PFSK-1 (cell line): Measurements from ENCODE around the gene GABPB1.

Experiments
- FOXP2 ChIP-seq: optimal IDR thresholded peaks from 2 replicates; pipeline ENCODE3; 2011; ENCODE audit warnings: borderline replicate concordance, control low read depth, inconsistent platforms; ENCODE audit not compliant: insufficient read depth; ENCODE audit errors: extremely low read length, extremely low read depth
- POLR2AphosphoS5 ChIP-seq: IDR thresholded peaks from 2 replicates; pipeline ENCODE4 v1.6.1; 2012; ENCODE audit warnings: low read depth, mild to moderate bottlenecking, control low read depth, low read length, moderate library complexity
- SIN3A ChIP-seq: IDR thresholded peaks from 2 replicates; pipeline ENCODE4 v1.6.1; 2012; ENCODE audit warnings: mild to moderate bottlenecking, low read length, moderate library complexity, borderline replicate concordance; ENCODE audit not compliant: insufficient read depth
- TAF1 ChIP-seq: IDR thresholded peaks from 2 replicates; pipeline ENCODE4 v1.6.1; 2012; ENCODE audit warnings: low read length, control low read depth, borderline replicate concordance; ENCODE audit not compliant: insufficient read depth
- TF ChIP-seq, protein P1 (sequence below), 2 experiments: IDR thresholded peaks; 2 replicates each; pipeline versions ENCODE4 v1.6.1 to v1.8.0; 2011 to 2012; ENCODE audit warnings: low read depth in 2 of 2, low read length in 2 of 2, control low read depth in 1 of 2, inconsistent platforms in 1 of 2, mild to moderate bottlenecking in 1 of 2, moderate library complexity in 1 of 2; ENCODE audit not compliant: insufficient read depth in 1 of 2

DNA sequence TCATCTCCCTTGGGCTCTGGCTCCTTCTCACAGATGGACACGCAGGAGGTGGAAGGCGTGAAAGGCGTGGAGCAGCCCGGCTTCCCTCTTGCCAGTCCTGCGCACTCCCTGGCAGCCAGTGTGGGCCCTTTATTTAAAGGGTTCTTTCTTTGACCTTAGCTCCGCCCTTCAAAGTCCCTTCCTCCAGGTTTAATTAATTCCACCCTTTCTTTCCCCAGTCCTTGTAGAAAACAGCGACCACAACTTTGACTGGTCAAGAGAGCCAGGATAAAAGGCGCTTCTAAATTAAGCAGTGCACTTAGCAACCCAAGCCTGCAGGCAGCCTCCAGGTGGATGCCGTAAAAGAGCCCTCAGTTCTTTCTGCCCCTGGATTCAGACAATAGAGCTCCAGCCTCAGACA, 89.4 kb downstream of the GABPB1 start, which contains the start of gene HDC:
- TF ChIP-seq TAF1 (no peak), POLR2AphosphoS5 (no peak), SIN3A (no peak), FOXP2 (no peak)
- TF ChIP-seq, protein P1, sequence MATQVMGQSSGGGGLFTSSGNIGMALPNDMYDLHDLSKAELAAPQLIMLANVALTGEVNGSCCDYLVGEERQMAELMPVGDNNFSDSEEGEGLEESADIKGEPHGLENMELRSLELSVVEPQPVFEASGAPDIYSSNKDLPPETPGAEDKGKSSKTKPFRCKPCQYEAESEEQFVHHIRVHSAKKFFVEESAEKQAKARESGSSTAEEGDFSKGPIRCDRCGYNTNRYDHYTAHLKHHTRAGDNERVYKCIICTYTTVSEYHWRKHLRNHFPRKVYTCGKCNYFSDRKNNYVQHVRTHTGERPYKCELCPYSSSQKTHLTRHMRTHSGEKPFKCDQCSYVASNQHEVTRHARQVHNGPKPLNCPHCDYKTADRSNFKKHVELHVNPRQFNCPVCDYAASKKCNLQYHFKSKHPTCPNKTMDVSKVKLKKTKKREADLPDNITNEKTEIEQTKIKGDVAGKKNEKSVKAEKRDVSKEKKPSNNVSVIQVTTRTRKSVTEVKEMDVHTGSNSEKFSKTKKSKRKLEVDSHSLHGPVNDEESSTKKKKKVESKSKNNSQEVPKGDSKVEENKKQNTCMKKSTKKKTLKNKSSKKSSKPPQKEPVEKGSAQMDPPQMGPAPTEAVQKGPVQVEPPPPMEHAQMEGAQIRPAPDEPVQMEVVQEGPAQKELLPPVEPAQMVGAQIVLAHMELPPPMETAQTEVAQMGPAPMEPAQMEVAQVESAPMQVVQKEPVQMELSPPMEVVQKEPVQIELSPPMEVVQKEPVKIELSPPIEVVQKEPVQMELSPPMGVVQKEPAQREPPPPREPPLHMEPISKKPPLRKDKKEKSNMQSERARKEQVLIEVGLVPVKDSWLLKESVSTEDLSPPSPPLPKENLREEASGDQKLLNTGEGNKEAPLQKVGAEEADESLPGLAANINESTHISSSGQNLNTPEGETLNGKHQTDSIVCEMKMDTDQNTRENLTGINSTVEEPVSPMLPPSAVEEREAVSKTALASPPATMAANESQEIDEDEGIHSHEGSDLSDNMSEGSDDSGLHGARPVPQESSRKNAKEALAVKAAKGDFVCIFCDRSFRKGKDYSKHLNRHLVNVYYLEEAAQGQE (IDR thresholded peaks at IDR 0.05; ENCODE audit: insufficient read depth in 1 of 2, low read depth in 2 of 2, low read length in 2 of 2) = no peak
